GM13977 (cell line): ENCODE data around the gene STRA6.

Source experiments
- DNase-seq: peaks from one replicate; pipeline ENCODE4 v3.0.0; 2012; ENCODE audit warnings: low spot score
- CTCF ChIP-seq: IDR thresholded peaks from 2 replicates; pipeline ENCODE4 v1.5.1; 2012; ENCODE audit warnings: mild to moderate bottlenecking, control low read depth; ENCODE audit not compliant: insufficient read depth; ENCODE audit errors: extremely low read depth, missing control alignments
- in situ Hi-C: fragments of 300-500 bp; cut with MboI; formaldehyde crosslinking; loops from one replicate; pipeline ENCODE4 v1.12.0; 2022; ENCODE audit warnings: low sequenced_read_pairs, low pct_unique_long_range_greater_than_20kb, mixed read lengths, inconsistent platforms; ENCODE audit not compliant: unreplicated experiment

Gene STRA6

GRCh38 chr15:74227968-74228722, 25.6 kb upstream of the STRA6 start:
- in situ Hi-C loops: no loop called here
- no peak for DNase-seq
- TF ChIP-seq CTCF: no peak

GRCh38 chr15:74226761-74227540, 24.4 kb upstream of the STRA6 start:
- DNase-seq: no peak
- TF ChIP-seq CTCF: no peak
- in situ Hi-C loops: no loop called here

- TF ChIP-seq CTCF: no peak
- no peak for DNase-seq
- in situ Hi-C loops: no loop called here
Observed at GRCh38 chr15:74225928-74226327, 23.3 kb upstream of the STRA6 start.

- in situ Hi-C loops: no loop called here
- DNase-seq: no peak
- TF ChIP-seq CTCF: no peak
Observed at GRCh38 chr15:74222240-74223119, 19.9 kb upstream of the STRA6 start.

GRCh38 chr15:74221399-74222239, 19.0 kb upstream of the STRA6 start:
- no peak for DNase-seq
- in situ Hi-C loops: no loop called here

More at GRCh38 chr15:74221399-74222239, 19.0 kb upstream of the STRA6 start:
- TF ChIP-seq CTCF: no peak
